Stimulated activated CD4-positive, alpha-beta T cell treated with anti-CD3 and anti-CD28 coated beads, Interleukin-15, amount 100 ng/mL, for 24 hours (primary cell): ENCODE data around the gene MBD5.

Source experiments
- DNase-seq: peaks from one replicate; pipeline ENCODE4 v3.0.0-alpha.2; 2020

Gene MBD5

GRCh38 chr2:148555622-148556294, 534.9 kb downstream of the MBD5 start:
- DNase-seq: no peak

DNA sequence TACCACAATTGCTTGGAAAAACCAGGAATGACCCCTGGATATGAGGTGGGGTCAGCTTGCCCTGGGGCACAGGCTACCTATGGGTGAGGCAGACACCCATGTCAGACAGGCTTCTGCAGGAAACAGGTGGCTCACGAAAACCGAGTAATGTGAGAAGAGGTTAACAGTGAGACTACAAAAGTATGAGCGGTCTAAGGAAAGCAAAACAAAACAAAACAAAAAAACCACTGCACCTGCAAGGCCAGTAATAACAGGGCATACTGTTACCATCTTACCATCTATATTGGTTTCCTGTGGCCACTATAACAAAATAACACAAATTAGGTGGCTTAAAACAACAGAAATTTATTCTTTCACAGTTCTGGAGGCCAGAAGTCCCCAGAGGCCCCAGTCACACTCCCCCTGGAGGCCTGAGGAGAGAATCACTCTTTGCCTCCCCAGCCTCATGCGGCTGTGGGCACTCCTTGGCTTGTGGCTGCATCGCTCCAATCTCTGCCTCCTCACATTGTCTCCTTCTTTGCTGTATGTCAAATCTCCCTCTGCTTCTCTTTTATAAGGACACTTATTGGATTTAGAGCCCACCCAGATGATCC, 537.0 kb downstream of the MBD5 start:
- no peak for DNase-seq

GRCh38 chr2:148560496-148560895, 539.6 kb downstream of the MBD5 start:
- no peak for DNase-seq

- DNase-seq: no peak
Measured at GRCh38 chr2:148561389-148561788, 540.5 kb downstream of the MBD5 start.

GRCh38 chr2:148565272-148565894, 544.5 kb downstream of the MBD5 start:
- DNase-seq: no peak
